HepG2 (cell line): ENCODE measurements around the gene PPP1R9A. TPM values are rescaled to one million over a fixed set of nuclear protein-coding genes. Genes with fewer than 3 reads are reported as not detected.

ENCODE experiments used
- ATAD3A ChIP-seq: sonication (generic); formaldehyde crosslinking; IDR thresholded peaks from 2 replicates; pipeline ENCODE4 v1.4.0; 2020; ENCODE audit warnings: missing genetic modification reagents
- CBX5 ChIP-seq: sonication (generic); formaldehyde crosslinking; IDR thresholded peaks from 2 replicates; pipeline ENCODE4 v1.4.0; 2020; ENCODE audit warnings: missing genetic modification reagents, borderline replicate concordance
- CHCHD3 ChIP-seq: sonication (generic); formaldehyde crosslinking; IDR thresholded peaks from 2 replicates; pipeline ENCODE4 v1.8.0; 2022; ENCODE audit warnings: mild to moderate bottlenecking, missing genetic modification reagents, moderate library complexity
- CREM ChIP-seq, 2 experiments: sonication (generic) in 1 of 2; formaldehyde crosslinking in 1 of 2; IDR thresholded peaks; 2 replicates each; pipeline versions ENCODE4 v1.4.0 to v1.6.1; 2016 to 2020; ENCODE audit warnings: antibody characterized with exemption in 1 of 2, mild to moderate bottlenecking in 1 of 2, missing genetic modification reagents in 1 of 2
- ERF ChIP-seq: IDR thresholded peaks from 2 replicates; pipeline ENCODE4 v1.6.1; 2018; ENCODE audit warnings: missing biosample characterization, missing genetic modification reagents
- FOXP1 ChIP-seq, 2 experiments: fragments of 450-650 bp in 1 of 2; IDR thresholded peaks; 2 replicates each; pipeline ENCODE4 v1.6.1; 2017 to 2018; ENCODE audit warnings: antibody characterized with exemption in 1 of 2
- GATAD2A ChIP-seq: IDR thresholded peaks from 2 replicates; pipeline ENCODE4 v1.6.1; 2016
- HDAC6 ChIP-seq: fragments of 200-600 bp; sonication (generic); IDR thresholded peaks from 2 replicates; pipeline ENCODE4 v1.7.0; 2017; ENCODE audit warnings: mild to moderate bottlenecking, antibody characterized with exemption, low read length, low read depth
- HNRNPL ChIP-seq: fragments of 200-400 bp; formaldehyde crosslinking; IDR thresholded peaks from 2 replicates; pipeline ENCODE4 v1.6.1; 2017; ENCODE audit warnings: mild to moderate bottlenecking, low read depth, low read length
- NCOA1 ChIP-seq: sonication (generic); formaldehyde crosslinking; IDR thresholded peaks from 2 replicates; pipeline ENCODE4 v1.9.0; 2021; ENCODE audit warnings: missing genetic modification reagents
- NFIC ChIP-seq: IDR thresholded peaks from 2 replicates; pipeline ENCODE4 v1.6.1; 2012; ENCODE audit warnings: mild to moderate bottlenecking, low read length, inconsistent platforms
- POLR2AphosphoS5 ChIP-seq: IDR thresholded peaks from 2 replicates; pipeline ENCODE4 v1.6.1; 2012; ENCODE audit warnings: low read depth, low read length
- PTBP1 ChIP-seq: fragments of 200-400 bp; formaldehyde crosslinking; IDR thresholded peaks from 2 replicates; pipeline ENCODE4 v1.6.1; 2018; ENCODE audit warnings: low read length, low read depth; ENCODE audit not compliant: poor library complexity, severe bottlenecking
- RARA ChIP-seq: IDR thresholded peaks from 2 replicates; pipeline ENCODE4 v1.6.1; 2016; ENCODE audit warnings: missing genetic modification reagents, missing compliant biosample characterization
- TGIF2 ChIP-seq: IDR thresholded peaks from 2 replicates; pipeline ENCODE4 v1.6.1; 2016; ENCODE audit warnings: control low read depth, missing compliant biosample characterization
- THYN1 ChIP-seq: sonication (generic); formaldehyde crosslinking; IDR thresholded peaks from 2 replicates; pipeline ENCODE4 v1.8.1; 2023; ENCODE audit warnings: low read depth, mild to moderate bottlenecking, moderate library complexity, missing genetic modification reagents, borderline replicate concordance
- WIZ ChIP-seq: sonication (generic); formaldehyde crosslinking; IDR thresholded peaks from 2 replicates; pipeline ENCODE4 v1.5.1; 2020; ENCODE audit warnings: mild to moderate bottlenecking, missing genetic modification reagents
- ZHX1 ChIP-seq: sonication (generic); formaldehyde crosslinking; IDR thresholded peaks from 2 replicates; pipeline ENCODE4 v1.8.1; 2022; ENCODE audit warnings: low read depth, mild to moderate bottlenecking, missing genetic modification reagents
- ZIK1 ChIP-seq: sonication (generic); formaldehyde crosslinking; IDR thresholded peaks from 2 replicates; pipeline ENCODE4 v1.5.0; 2020; ENCODE audit warnings: mild to moderate bottlenecking, low read depth, missing genetic modification reagents, borderline replicate concordance
- ZKSCAN1 ChIP-seq: fragments of 150-350 bp; IDR thresholded peaks from 2 replicates; pipeline ENCODE4 v1.6.1; 2014; ENCODE audit warnings: low read length
- ZNF143 ChIP-seq: sonication (generic); formaldehyde crosslinking; IDR thresholded peaks from 2 replicates; pipeline ENCODE4 v1.4.0; 2020; ENCODE audit warnings: missing genetic modification reagents
- ZNF207 ChIP-seq: fragments of 450-650 bp; IDR thresholded peaks from 2 replicates; pipeline ENCODE4 v1.6.1; 2016; ENCODE audit warnings: antibody characterized with exemption, borderline replicate concordance
- ZNF414 ChIP-seq: sonication (generic); formaldehyde crosslinking; IDR thresholded peaks from 2 replicates; pipeline ENCODE4 v1.5.0; 2020; ENCODE audit warnings: missing genetic modification reagents
- ZNF530 ChIP-seq: sonication (generic); formaldehyde crosslinking; IDR thresholded peaks from 2 replicates; pipeline ENCODE4 v1.5.0; 2020; ENCODE audit warnings: low read depth, mild to moderate bottlenecking, missing genetic modification reagents
- ZNF749 ChIP-seq: sonication (generic); formaldehyde crosslinking; IDR thresholded peaks from 2 replicates; pipeline ENCODE4 v1.8.0; 2022; ENCODE audit warnings: mild to moderate bottlenecking, missing genetic modification reagents, moderate library complexity, borderline replicate concordance
- polyA plus RNA-seq, 8 experiments: library from polyadenylated mRNA; depleted of rRNA in 3 of 8; stranded (reverse) in 7 of 8; unstranded in 1 of 8; fragments of >200 nt; fragmentation: Illumina TruSeq in 4 of 8; extraction: Trizol in 4 of 8; gene quantifications; 2 replicates each; pipeline versions ENCODE4 v1.2.1 to v1.2.3, GENCODE V29; 2011 to 2016; ENCODE audit warnings: low read depth in 4 of 8, missing spikeins in 1 of 8, mixed read lengths in 1 of 8; ENCODE audit not compliant: insufficient read depth in 1 of 8
- total RNA-seq, 5 experiments: library from RNA; depleted of rRNA; stranded (reverse); fragments of >200 nt; fragmentation: Illumina TruSeq; extraction: Trizol; gene quantifications; 2 replicates each; pipeline ENCODE4 v1.2.3, GENCODE V29; 2016; ENCODE audit warnings: low read depth in 1 of 5
- TF ChIP-seq, protein P1 (sequence below): sonication (generic); formaldehyde crosslinking; IDR thresholded peaks from 2 replicates; pipeline ENCODE4 v1.8.0; 2022; ENCODE audit warnings: mild to moderate bottlenecking, missing genetic modification reagents; ENCODE audit not compliant: insufficient replicate concordance
- TF ChIP-seq, protein P2 (sequence below): sonication (generic); IDR thresholded peaks from 2 replicates; pipeline ENCODE4 v1.6.1; 2016; ENCODE audit warnings: low read depth, borderline replicate concordance
- TF ChIP-seq, protein P3 (sequence below): IDR thresholded peaks from 2 replicates; pipeline ENCODE4 v1.6.1; 2012; ENCODE audit warnings: inconsistent platforms

PPP1R9A gene
- total and polyA plus RNA-seq, 2 of the 13 experiments (the other 11 are each of a cell fraction or from before 2014, with no cell fraction given), result 11.4 to 31.9 TPM

GRCh38 chr7:95026018-95026417, 118.6 kb downstream of the PPP1R9A start (continued):
- TF ChIP-seq ZKSCAN1 (no peak), ZNF143 (CRISPR knock-in tag) (no peak), ERF (CRISPR knock-in tag) (no peak), NFIC (no peak; the same call in 1 of the 2 replicates), CREM (IDR thresholded peaks at IDR 0.05) (peak; percentile 48; the same call in 1 of the 2 replicates), CREM (CRISPR knock-in tag; IDR thresholded peaks at IDR 0.05) (no peak), GATAD2A (CRISPR knock-in tag) (peak; percentile 75), ZIK1 (no peak), PTBP1 (no peak), RARA (peak; percentile 56), ATAD3A (no peak), ZNF207 (no peak), ZNF749 (no peak), ZHX1 (CRISPR knock-in tag) (no peak), CBX5 (CRISPR knock-in tag) (no peak), ZNF414 (CRISPR knock-in tag) (no peak), CHCHD3 (CRISPR knock-in tag) (no peak), WIZ (CRISPR knock-in tag) (no peak), NCOA1 (CRISPR knock-in tag) (no peak), HDAC6 (no peak), POLR2AphosphoS5 (no peak), FOXP1 (IDR thresholded peaks at IDR 0.05) (peak; percentile 88), FOXP1 (CRISPR knock-in tag; IDR thresholded peaks at IDR 0.05) (peak; percentile 96), TGIF2 (CRISPR knock-in tag) (no peak), ZNF530 (CRISPR knock-in tag) (no peak), HNRNPL (no peak), THYN1 (CRISPR knock-in tag) (no peak)
- TF ChIP-seq, protein P1, sequence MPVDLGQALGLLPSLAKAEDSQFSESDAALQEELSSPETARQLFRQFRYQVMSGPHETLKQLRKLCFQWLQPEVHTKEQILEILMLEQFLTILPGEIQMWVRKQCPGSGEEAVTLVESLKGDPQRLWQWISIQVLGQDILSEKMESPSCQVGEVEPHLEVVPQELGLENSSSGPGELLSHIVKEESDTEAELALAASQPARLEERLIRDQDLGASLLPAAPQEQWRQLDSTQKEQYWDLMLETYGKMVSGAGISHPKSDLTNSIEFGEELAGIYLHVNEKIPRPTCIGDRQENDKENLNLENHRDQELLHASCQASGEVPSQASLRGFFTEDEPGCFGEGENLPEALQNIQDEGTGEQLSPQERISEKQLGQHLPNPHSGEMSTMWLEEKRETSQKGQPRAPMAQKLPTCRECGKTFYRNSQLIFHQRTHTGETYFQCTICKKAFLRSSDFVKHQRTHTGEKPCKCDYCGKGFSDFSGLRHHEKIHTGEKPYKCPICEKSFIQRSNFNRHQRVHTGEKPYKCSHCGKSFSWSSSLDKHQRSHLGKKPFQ (CRISPR knock-in tag), result no peak
- TF ChIP-seq, protein P2, sequence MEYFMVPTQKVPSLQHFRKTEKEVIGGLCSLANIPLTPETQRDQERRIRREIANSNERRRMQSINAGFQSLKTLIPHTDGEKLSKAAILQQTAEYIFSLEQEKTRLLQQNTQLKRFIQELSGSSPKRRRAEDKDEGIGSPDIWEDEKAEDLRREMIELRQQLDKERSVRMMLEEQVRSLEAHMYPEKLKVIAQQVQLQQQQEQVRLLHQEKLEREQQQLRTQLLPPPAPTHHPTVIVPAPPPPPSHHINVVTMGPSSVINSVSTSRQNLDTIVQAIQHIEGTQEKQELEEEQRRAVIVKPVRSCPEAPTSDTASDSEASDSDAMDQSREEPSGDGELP, result no peak
- TF ChIP-seq, protein P3, sequence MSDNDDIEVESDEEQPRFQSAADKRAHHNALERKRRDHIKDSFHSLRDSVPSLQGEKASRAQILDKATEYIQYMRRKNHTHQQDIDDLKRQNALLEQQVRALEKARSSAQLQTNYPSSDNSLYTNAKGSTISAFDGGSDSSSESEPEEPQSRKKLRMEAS, result no peak
